Hepatocyte (in vitro differentiated cells): ENCODE data around the gene DNAJC5. TPM values are rescaled to one million over a fixed set of nuclear protein-coding genes. Genes with fewer than 3 reads are reported as not detected.

Experiments used
- DNase-seq: peaks from one replicate; pipeline ENCODE4 v3.0.0-alpha.2; 2016; ENCODE audit warnings: low spot score
- H2AFZ ChIP-seq: fragments of 200-600 bp; sonication (generic); 2 replicates; pipeline ENCODE4 v1.6.0; 2016; ENCODE audit warnings: antibody characterized with exemption, mild to moderate bottlenecking
- H3K27ac ChIP-seq: fragments of 200-600 bp; sonication (generic); 2 replicates; pipeline ENCODE4 v1.5.1; 2016; ENCODE audit warnings: mild to moderate bottlenecking
- H3K27me3 ChIP-seq: fragments of 200-600 bp; sonication (generic); 2 replicates; pipeline ENCODE4 v1.6.1; 2016
- H3K36me3 ChIP-seq: fragments of 200-600 bp; sonication (generic); replicated peaks from 2 replicates; pipeline ENCODE4 v1.5.1; 2016; ENCODE audit warnings: low read depth; ENCODE audit not compliant: insufficient read depth
- H3K4me1 ChIP-seq: fragments of 200-600 bp; sonication (generic); 2 replicates; pipeline ENCODE4 v1.5.1; 2016; ENCODE audit warnings: mild to moderate bottlenecking, moderate library complexity; ENCODE audit not compliant: insufficient read depth
- H3K4me2 ChIP-seq: fragments of 200-600 bp; sonication (generic); 2 replicates; pipeline ENCODE4 v1.6.0; 2016
- H3K4me3 ChIP-seq: fragments of 200-600 bp; sonication (generic); 2 replicates; pipeline ENCODE4 v1.5.1; 2016; ENCODE audit warnings: mild to moderate bottlenecking
- H3K79me2 ChIP-seq: fragments of 200-600 bp; sonication (generic); 2 replicates; pipeline ENCODE4 v1.6.0; 2017; ENCODE audit warnings: mild to moderate bottlenecking
- H3K9me2 ChIP-seq: fragments of 200-600 bp; sonication (generic); replicated peaks from 2 replicates; pipeline ENCODE4 v1.6.0; 2017; ENCODE audit warnings: mild to moderate bottlenecking; ENCODE audit not compliant: insufficient read depth
- H3K9me3 ChIP-seq: fragments of 200-600 bp; sonication (generic); 2 replicates; pipeline ENCODE4 v1.5.1; 2016; ENCODE audit warnings: low read depth, mild to moderate bottlenecking
- H4K20me1 ChIP-seq: fragments of 200-600 bp; sonication (generic); 2 replicates; pipeline ENCODE4 v1.6.0; 2016; ENCODE audit warnings: mild to moderate bottlenecking; ENCODE audit not compliant: insufficient read depth, poor library complexity, severe bottlenecking
- EZH2 ChIP-seq: fragments of 200-600 bp; sonication (generic); IDR thresholded peaks from 2 replicates; pipeline ENCODE4 v1.6.1; 2016; ENCODE audit warnings: antibody characterized with exemption, mild to moderate bottlenecking, borderline replicate concordance
- EZH2phosphoT487 ChIP-seq: fragments of 200-600 bp; sonication (generic); IDR thresholded peaks from one replicate; pipeline ENCODE4 v1.6.1; 2018; ENCODE audit warnings: antibody characterized with exemption, mild to moderate bottlenecking, low read depth, moderate library complexity; ENCODE audit not compliant: unreplicated experiment, severe bottlenecking
- WGBS: methylation state at CpG from one replicate; pipeline ENCODE4 v1.1.6; 2016; ENCODE audit warnings: low lambda C conversion rate; ENCODE audit errors: missing lambda C conversion rate; 5-methylcytosine and 5-hydroxymethylcytosine counted together
- polyA plus RNA-seq: library from polyadenylated mRNA; unstranded; fragments of >200 nt; fragmentation: Nextera tagmentation; extraction: Ambion mirVana; gene quantifications from 2 replicates; pipeline ENCODE4 v1.2.1, GENCODE V29; 2016
- total RNA-seq: library from RNA; depleted of rRNA; stranded (reverse); fragments of >200 nt; gene quantifications from 2 replicates; pipeline ENCODE4 v1.2.3, GENCODE V29; 2014
- TF ChIP-seq, protein P1 (sequence below): fragments of 200-600 bp; sonication (generic); IDR thresholded peaks from 2 replicates; pipeline ENCODE4 v1.5.1; 2016; ENCODE audit warnings: antibody characterized with exemption, mild to moderate bottlenecking; ENCODE audit not compliant: poor library complexity

Gene DNAJC5
- total and polyA plus RNA-seq, 2 experiments from 2014 or later: 10.2 to 39.6 TPM

- H3K4me2 ChIP-seq: no peak overlapping the region
- DNase-seq: no peak
- no peaks in the 10 kb centered on the region for H3K27me3 ChIP-seq
- TF ChIP-seq, protein P1, sequence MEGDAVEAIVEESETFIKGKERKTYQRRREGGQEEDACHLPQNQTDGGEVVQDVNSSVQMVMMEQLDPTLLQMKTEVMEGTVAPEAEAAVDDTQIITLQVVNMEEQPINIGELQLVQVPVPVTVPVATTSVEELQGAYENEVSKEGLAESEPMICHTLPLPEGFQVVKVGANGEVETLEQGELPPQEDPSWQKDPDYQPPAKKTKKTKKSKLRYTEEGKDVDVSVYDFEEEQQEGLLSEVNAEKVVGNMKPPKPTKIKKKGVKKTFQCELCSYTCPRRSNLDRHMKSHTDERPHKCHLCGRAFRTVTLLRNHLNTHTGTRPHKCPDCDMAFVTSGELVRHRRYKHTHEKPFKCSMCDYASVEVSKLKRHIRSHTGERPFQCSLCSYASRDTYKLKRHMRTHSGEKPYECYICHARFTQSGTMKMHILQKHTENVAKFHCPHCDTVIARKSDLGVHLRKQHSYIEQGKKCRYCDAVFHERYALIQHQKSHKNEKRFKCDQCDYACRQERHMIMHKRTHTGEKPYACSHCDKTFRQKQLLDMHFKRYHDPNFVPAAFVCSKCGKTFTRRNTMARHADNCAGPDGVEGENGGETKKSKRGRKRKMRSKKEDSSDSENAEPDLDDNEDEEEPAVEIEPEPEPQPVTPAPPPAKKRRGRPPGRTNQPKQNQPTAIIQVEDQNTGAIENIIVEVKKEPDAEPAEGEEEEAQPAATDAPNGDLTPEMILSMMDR: no peak
- TF ChIP-seq EZH2phosphoT487 (no peak), EZH2 (no peak)
- H3K9me2 ChIP-seq: no peaks in the 10 kb centered on the region
- H3K27ac ChIP-seq: no peak overlapping the region
- H4K20me1 ChIP-seq: peaks cover 52% of the 10 kb centered on the region
- peaks cover 2% of the 10 kb centered on the region for H3K4me1 ChIP-seq
- H3K79me2 ChIP-seq: peaks cover 42% of the 10 kb centered on the region
- H3K36me3 ChIP-seq: no peaks in the 10 kb centered on the region
- H2AFZ ChIP-seq: no peak overlapping the region
- no peak overlapping the region for H3K4me3 ChIP-seq
- no peaks in the 10 kb centered on the region for H3K9me3 ChIP-seq
- 100% methylated on average over 3 of the region's 3 CpGs for WGBS
Observed at GRCh38 chr20:63943808-63944077, 48.8 kb downstream of the DNAJC5 start.

DNA sequence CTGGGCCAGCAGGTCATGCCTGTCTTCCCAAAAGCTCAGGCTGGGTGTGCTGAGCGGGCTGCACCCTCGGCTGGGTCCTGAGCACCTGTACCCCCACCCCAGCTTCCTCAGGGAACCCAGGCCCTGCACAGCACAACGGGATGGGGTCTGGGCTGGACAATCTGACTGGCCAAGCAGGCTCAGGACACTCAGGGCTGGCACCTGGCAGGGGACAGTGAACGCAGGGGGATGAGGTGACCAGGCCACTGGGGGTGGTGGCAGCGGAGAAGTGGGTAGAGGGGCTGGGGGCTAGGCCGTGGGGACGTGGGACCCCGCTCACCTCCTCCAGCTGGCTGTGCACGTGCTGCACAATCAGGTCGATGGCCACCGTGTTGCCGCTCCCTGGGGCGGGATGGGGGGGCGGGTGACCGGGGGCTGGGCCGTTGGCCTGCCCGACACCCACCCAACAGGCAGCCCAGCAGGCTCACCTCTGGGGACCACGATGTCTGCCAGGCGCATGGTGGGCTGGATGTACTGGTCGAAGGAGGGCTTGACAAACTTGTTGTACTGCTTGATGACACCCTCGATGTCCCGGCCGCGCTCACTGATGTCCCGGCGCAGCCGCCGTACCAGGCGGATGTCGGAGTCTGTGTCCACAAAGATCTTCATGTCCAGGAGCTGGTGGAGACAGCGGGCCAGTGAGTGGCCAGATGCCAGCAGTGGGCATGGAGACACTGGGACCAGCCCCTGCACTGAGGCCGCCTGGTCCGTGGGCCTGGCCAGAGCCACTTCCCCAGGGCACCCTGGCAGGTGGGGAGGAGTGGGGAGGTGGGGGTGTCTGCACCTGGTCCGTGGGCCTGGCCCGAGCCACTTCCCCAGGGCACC lies 49.4 kb downstream of the DNAJC5 start:
- DNase-seq: no peak
- TF ChIP-seq EZH2 (no peak), EZH2phosphoT487 (no peak)
- TF ChIP-seq, protein P1: no peak
- H4K20me1 ChIP-seq: peaks cover 56% of the 10 kb centered on the region
- no peaks in the 10 kb centered on the region for H3K9me2 ChIP-seq
- H2AFZ ChIP-seq: no peak overlapping the region
- no peak overlapping the region for H3K27ac ChIP-seq
- 97% methylated on average over 24 of the region's 35 CpGs for WGBS
- no peak overlapping the region for H3K4me2 ChIP-seq
- peaks cover 40% of the 10 kb centered on the region for H3K79me2 ChIP-seq
- H3K4me3 ChIP-seq: no peak overlapping the region
- no peaks in the 10 kb centered on the region for H3K27me3 ChIP-seq
- H3K9me3 ChIP-seq: no peaks in the 10 kb centered on the region
- peaks cover 6% of the 10 kb centered on the region for H3K4me1 ChIP-seq
- no peaks in the 10 kb centered on the region for H3K36me3 ChIP-seq

DNA sequence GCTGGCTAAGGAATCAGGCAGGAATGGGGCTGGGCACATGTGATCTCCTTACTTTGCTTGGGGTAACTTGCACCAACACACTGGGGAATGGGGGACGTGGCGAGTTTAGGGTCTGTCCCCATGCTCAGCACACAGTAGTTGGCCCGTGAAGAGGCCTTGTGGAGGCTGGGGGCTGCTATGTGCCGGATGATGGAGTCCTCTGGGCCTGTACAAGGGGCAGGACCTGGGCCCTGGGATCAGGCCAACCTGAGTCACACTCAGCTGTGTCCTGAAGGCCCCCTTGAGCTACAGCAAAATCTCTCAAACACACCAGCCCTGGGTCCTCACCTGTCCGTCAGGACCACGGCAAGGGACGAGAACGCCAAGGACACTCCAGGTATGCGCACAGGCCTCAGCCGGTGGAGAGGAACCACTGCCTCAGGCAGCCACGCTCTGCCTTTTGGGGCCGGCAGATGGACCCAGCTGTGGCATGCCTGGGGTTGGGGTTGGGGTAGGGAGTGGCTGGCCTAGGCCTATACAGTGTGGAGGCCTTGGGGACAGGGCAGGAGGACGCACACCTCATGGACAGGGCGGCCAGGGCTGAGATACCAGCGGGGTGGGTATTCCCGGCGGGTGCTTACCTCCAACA lies 50.2 kb downstream of the DNAJC5 start:
- no peaks in the 10 kb centered on the region for H3K36me3 ChIP-seq
- no peak overlapping the region for H2AFZ ChIP-seq
- H4K20me1 ChIP-seq: peaks cover 62% of the 10 kb centered on the region
- H3K4me1 ChIP-seq: peaks cover 11% of the 10 kb centered on the region
- H3K27me3 ChIP-seq: no peaks in the 10 kb centered on the region
- TF ChIP-seq EZH2phosphoT487: no peak
- TF ChIP-seq, protein P1: no peak
- TF ChIP-seq EZH2: no peak
- H3K79me2 ChIP-seq: peaks cover 48% of the 10 kb centered on the region
- H3K4me2 ChIP-seq: no peak overlapping the region
- no peak overlapping the region for H3K4me3 ChIP-seq
- no peaks in the 10 kb centered on the region for H3K9me3 ChIP-seq
- H3K27ac ChIP-seq: no peak overlapping the region
- no peak for DNase-seq
- no peaks in the 10 kb centered on the region for H3K9me2 ChIP-seq
- WGBS: 93% methylated on average over 16 of the region's 17 CpGs
